Cerebellar nuclear complex (tissue), 1 donor: Measurements from ENCODE around the gene MYO3B.
"Not testable (repeated sequence)": the region's sequence is repeated elsewhere in the genome, so short reads cannot be mapped to it uniquely, and the experiment has no call there.

ENCODE experiments used
- DNase-seq, 2 experiments: peaks; one replicate each; lab custom pipeline; 2025; lab: John Stamatoyannopoulos, UW

MYO3B gene

GRCh38 chr2:170641961-170642360 is 464.0 kb downstream of the MYO3B start:
- DNase-seq = no peak

GRCh38 chr2:170643346-170643745 is 465.4 kb downstream of the MYO3B start:
- no peak for DNase-seq

- DNase-seq = no peak
These were observed 469.9 kb downstream of the MYO3B start for GRCh38 chr2:170647741-170648436.

- DNase-seq = no peak
These were observed 473.8 kb downstream of the MYO3B start for GRCh38 chr2:170651624-170652325.

- DNase-seq = no peak
These were observed 474.9 kb downstream of the MYO3B start for GRCh38 chr2:170652637-170653417.

GRCh38 chr2:170656669-170657068 is 478.7 kb downstream of the MYO3B start:
- no peak for DNase-seq

- DNase-seq = no peak
These were observed 482.5 kb downstream of the MYO3B start for GRCh38 chr2:170660409-170660808.

- no peak for DNase-seq
These were observed 487.8 kb downstream of the MYO3B start for GRCh38 chr2:170665743-170666142.

- no peak for DNase-seq
These were observed 492.0 kb downstream of the MYO3B start for GRCh38 chr2:170669909-170670308.

- DNase-seq = no peak
These were observed 492.7 kb downstream of the MYO3B start for GRCh38 chr2:170670651-170671050.

GRCh38 chr2:170671079-170671478 is 493.1 kb downstream of the MYO3B start:
- DNase-seq = no peak

- not testable (repeated sequence) for DNase-seq
These were observed 496.3 kb downstream of the MYO3B start for GRCh38 chr2:170674282-170674681.

GRCh38 chr2:170675701-170676100 is 497.8 kb downstream of the MYO3B start:
- no peak for DNase-seq

- DNase-seq = no peak
These were observed 501.7 kb downstream of the MYO3B start for GRCh38 chr2:170679607-170680079.

GRCh38 chr2:170680172-170680941 is 502.4 kb downstream of the MYO3B start:
- peak in 1 of 2 experiments; percentile 4 for DNase-seq

- no peak for DNase-seq
These were observed 503.4 kb downstream of the MYO3B start for GRCh38 chr2:170681311-170681710.

- no peak for DNase-seq
These were observed 507.6 kb downstream of the MYO3B start for GRCh38 chr2:170685591-170685990.

GRCh38 chr2:170689481-170689880 is 511.5 kb downstream of the MYO3B start:
- no peak for DNase-seq

GRCh38 chr2:170690640-170691039 is 512.7 kb downstream of the MYO3B start:
- no peak for DNase-seq

- no peak for DNase-seq
These were observed 516.4 kb downstream of the MYO3B start for GRCh38 chr2:170694316-170694715.

- no peak for DNase-seq
These were observed 517.8 kb downstream of the MYO3B start for GRCh38 chr2:170695521-170696410.
